Osteoblast (primary cell): Measurements from ENCODE around the gene TAS2R14. TPM values are rescaled to one million over a fixed set of nuclear protein-coding genes. Genes with fewer than 3 reads are reported as not detected.

Source experiments
- DNase-seq: peaks from one replicate; pipeline ENCODE4 v3.0.0; 2011; ENCODE audit warnings: low spot score, mixed read lengths; ENCODE audit not compliant: insufficient read length; ENCODE audit errors: missing footprints
- H2AFZ ChIP-seq: 2 replicates; pipeline ENCODE4 v1.6.0; 2011; ENCODE audit warnings: mild to moderate bottlenecking, low read length
- H3K27ac ChIP-seq: 2 replicates; pipeline ENCODE4 v1.5.1; 2011; ENCODE audit warnings: mild to moderate bottlenecking, low read depth, low read length, moderate library complexity
- H3K27me3 ChIP-seq: 2 replicates; pipeline ENCODE4 v1.6.0; 2012; ENCODE audit warnings: mild to moderate bottlenecking, control low read depth, inconsistent platforms, low read length, moderate library complexity; ENCODE audit not compliant: insufficient read depth
- H3K36me3 ChIP-seq: 2 replicates; pipeline ENCODE4 v1.5.1; 2011; ENCODE audit warnings: mild to moderate bottlenecking, low read length, control low read depth, moderate library complexity; ENCODE audit not compliant: insufficient read depth
- H3K4me1 ChIP-seq: 2 replicates; pipeline ENCODE4 v1.5.1; 2011; ENCODE audit warnings: mild to moderate bottlenecking, low read length, control low read depth, moderate library complexity; ENCODE audit not compliant: insufficient read depth
- H3K4me2 ChIP-seq: 2 replicates; pipeline ENCODE4 v1.6.0; 2011; ENCODE audit warnings: mild to moderate bottlenecking, low read length; ENCODE audit not compliant: insufficient read depth
- H3K4me3 ChIP-seq: fragments of 200-600 bp; sonication (generic); 3 replicates; pipeline ENCODE4 v1.5.1; 2012; ENCODE audit warnings: mild to moderate bottlenecking, low read length, inconsistent platforms; ENCODE audit not compliant: insufficient read depth
- H3K79me2 ChIP-seq: 2 replicates; pipeline ENCODE4 v1.6.0; 2012; ENCODE audit warnings: mild to moderate bottlenecking, low read length, control low read depth, inconsistent platforms; ENCODE audit not compliant: insufficient read depth
- H3K9me3 ChIP-seq: 2 replicates; pipeline ENCODE4 v1.5.1; 2011; ENCODE audit warnings: low read depth, low read length, control low read depth
- H4K20me1 ChIP-seq: 2 replicates; pipeline ENCODE4 v1.6.0; 2012; ENCODE audit warnings: mild to moderate bottlenecking, low read length, control low read depth; ENCODE audit not compliant: insufficient read depth
- CTCF ChIP-seq: IDR thresholded peaks from 2 replicates; pipeline ENCODE4 v1.5.1; 2011; ENCODE audit warnings: mild to moderate bottlenecking, low read depth, low read length, moderate library complexity; ENCODE audit errors: extremely low read depth
- total RNA-seq: library from RNA; depleted of rRNA; stranded (reverse); fragments of >200 nt; gene quantifications from 2 replicates; pipeline ENCODE4 v1.2.3, GENCODE V29; 2012

TAS2R14 gene
- total RNA-seq, 1 donor = 7.2 TPM

- Histone ChIP-seq H4K20me1 (no peaks in the 10 kb centered on the region), H3K79me2 (no peaks in the 10 kb centered on the region), H3K4me1 (no peaks in the 10 kb centered on the region), H3K27me3 (no peaks in the 10 kb centered on the region), H3K4me3 (no peak overlapping the region), H3K27ac (no peak overlapping the region), H2AFZ (no peak overlapping the region), H3K4me2 (no peak overlapping the region), H3K36me3 (no peaks in the 10 kb centered on the region), H3K9me3 (no peaks in the 10 kb centered on the region)
- no peak for DNase-seq
- no peak for TF ChIP-seq CTCF
Measured at GRCh38 chr12:10901427-10901826, 37.6 kb downstream of the TAS2R14 start.

GRCh38 chr12:10900972-10901371, 38.1 kb downstream of the TAS2R14 start:
- Histone ChIP-seq H3K4me2 (no peak overlapping the region), H3K4me1 (no peaks in the 10 kb centered on the region), H3K9me3 (no peaks in the 10 kb centered on the region), H3K27me3 (no peaks in the 10 kb centered on the region), H2AFZ (no peak overlapping the region), H3K27ac (no peak overlapping the region), H3K36me3 (no peaks in the 10 kb centered on the region), H4K20me1 (no peaks in the 10 kb centered on the region), H3K79me2 (no peaks in the 10 kb centered on the region), H3K4me3 (no peak overlapping the region)
- no peak for TF ChIP-seq CTCF
- no peak for DNase-seq

GRCh38 chr12:10900530-10900929, 38.5 kb downstream of the TAS2R14 start:
- no peak for TF ChIP-seq CTCF
- Histone ChIP-seq H3K36me3 (no peaks in the 10 kb centered on the region), H3K4me3 (no peak overlapping the region), H3K4me2 (no peak overlapping the region), H4K20me1 (no peaks in the 10 kb centered on the region), H2AFZ (no peak overlapping the region), H3K27me3 (no peaks in the 10 kb centered on the region), H3K27ac (no peak overlapping the region), H3K79me2 (no peaks in the 10 kb centered on the region), H3K9me3 (no peaks in the 10 kb centered on the region), H3K4me1 (no peaks in the 10 kb centered on the region)
- no peak for DNase-seq

- Histone ChIP-seq H3K36me3 (no peaks in the 10 kb centered on the region), H3K4me2 (no peak overlapping the region), H3K4me1 (no peaks in the 10 kb centered on the region), H4K20me1 (no peaks in the 10 kb centered on the region), H3K79me2 (no peaks in the 10 kb centered on the region), H2AFZ (no peak overlapping the region), H3K4me3 (no peak overlapping the region), H3K27ac (no peak overlapping the region), H3K9me3 (no peaks in the 10 kb centered on the region), H3K27me3 (no peaks in the 10 kb centered on the region)
- no peak for TF ChIP-seq CTCF
- DNase-seq = no peak
Measured at GRCh38 chr12:10896854-10897253, 42.2 kb downstream of the TAS2R14 start.
